NCI-H2029 (cell line): Measurements from ENCODE around the gene CFC1.
"Not testable (repeated sequence)": the region's sequence is repeated elsewhere in the genome, so short reads cannot be mapped to it uniquely, and the experiment has no call there.

ENCODE experiments used
- DNase-seq: peaks from one replicate; lab custom pipeline; 2025; lab: John Stamatoyannopoulos, UW

Gene CFC1

GRCh38 chr2:130599393-130599792, at the start of gene CFC1:
TSS of gene CFC1 (minus strand) at chr2:130599575. CDS start at chr2:130599287, 288 bp downstream.
- not testable (repeated sequence) for DNase-seq

DNA sequence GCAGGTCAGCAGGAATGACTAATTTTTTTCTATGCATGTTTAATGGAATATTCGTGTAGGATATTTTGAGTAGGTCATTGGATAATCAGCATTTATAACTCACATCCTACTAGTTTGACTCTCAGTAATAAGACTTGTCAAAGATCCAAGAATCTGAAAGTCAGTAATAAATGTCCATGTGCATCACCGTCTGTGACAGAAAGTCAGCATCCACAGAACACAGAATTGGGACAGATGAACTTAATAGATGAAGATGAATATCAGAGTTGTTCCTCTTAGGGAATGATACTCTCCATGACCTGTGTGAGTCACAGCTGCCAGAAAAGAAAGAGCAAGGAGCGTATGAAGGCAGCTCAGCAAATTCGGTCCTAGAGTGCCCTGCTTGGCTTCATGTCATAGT, 42.3 kb upstream of the CFC1 start:
- DNase-seq, result not testable (repeated sequence)

- not testable (repeated sequence) for DNase-seq
Measured at GRCh38 chr2:130638973-130639372, 39.6 kb upstream of the CFC1 start.

GRCh38 chr2:130628784-130629475, 29.6 kb upstream of the CFC1 start:
- DNase-seq, result not testable (repeated sequence)

GRCh38 chr2:130611140-130611539, 11.8 kb upstream of the CFC1 start, which contains the start of gene POTEJ:
TSS of gene POTEJ (plus strand) at chr2:130611440. CDS start at chr2:130611533, 93 bp downstream.
- DNase-seq, result not testable (repeated sequence)

DNA sequence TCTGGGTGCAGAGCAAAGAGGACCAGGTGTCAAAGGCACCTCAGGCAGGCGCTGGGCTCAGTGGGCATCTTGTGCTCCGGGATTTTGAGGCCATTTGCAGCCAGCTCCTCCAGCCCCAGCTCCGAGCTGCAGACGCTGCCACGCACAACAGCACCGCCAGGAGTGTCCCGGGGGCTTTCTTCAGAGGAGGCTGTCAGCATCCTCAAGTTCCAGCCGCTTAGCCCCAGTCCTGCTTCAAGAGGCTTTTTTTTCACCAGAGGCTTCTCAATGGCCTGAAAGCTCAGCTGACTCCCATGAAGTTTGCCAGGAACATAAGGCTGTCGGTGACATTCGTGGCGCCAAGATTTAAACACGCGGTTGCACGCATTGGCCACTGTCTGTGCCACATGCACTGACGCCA, 11.1 kb upstream of the CFC1 start:
- not testable (repeated sequence) for DNase-seq

DNA sequence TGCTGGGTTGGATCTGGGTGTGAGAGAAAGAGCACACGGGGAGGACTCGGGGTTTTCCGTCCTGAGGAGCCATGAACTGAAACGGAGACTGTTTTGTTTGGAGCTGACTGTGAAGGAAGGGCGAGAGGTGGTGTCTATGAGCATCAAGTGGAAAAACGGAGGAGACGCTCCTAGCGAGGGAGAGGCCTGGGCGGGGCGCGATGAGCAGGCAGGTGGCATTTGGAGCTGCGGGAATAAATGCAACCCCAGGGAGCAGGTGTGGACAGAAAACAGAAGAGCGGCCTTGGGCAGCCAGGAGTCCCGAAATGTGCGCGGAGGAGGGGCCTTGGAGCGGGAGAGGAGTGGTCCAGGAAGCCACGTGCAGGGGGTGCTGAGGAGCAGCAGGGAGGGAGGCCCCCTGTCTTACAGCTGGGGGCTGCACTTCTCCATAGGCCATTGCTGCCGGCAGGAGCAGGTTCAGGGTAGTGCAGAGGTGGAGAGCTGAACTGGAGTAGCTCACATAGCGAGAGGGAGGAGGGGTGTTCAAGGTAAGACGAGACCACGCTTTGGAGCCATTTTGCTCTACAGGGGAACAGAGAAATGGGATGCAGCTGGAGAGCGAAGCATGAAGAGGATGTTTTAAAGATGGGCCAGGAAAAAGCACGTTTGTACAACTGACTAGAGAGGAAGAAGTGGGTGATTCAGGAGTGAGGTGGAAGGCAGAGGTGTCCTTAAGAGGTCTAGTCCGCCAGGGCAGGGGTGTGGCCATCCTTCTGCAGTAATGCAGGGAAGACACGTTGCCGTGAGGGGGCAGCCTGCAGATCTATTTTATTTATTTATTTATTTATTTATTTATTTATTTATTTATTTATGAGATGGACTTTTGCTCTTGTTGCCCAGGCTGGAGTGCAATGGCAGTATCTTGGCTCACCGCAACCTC, 9.9 kb upstream of the CFC1 start:
- not testable (repeated sequence) for DNase-seq

DNA sequence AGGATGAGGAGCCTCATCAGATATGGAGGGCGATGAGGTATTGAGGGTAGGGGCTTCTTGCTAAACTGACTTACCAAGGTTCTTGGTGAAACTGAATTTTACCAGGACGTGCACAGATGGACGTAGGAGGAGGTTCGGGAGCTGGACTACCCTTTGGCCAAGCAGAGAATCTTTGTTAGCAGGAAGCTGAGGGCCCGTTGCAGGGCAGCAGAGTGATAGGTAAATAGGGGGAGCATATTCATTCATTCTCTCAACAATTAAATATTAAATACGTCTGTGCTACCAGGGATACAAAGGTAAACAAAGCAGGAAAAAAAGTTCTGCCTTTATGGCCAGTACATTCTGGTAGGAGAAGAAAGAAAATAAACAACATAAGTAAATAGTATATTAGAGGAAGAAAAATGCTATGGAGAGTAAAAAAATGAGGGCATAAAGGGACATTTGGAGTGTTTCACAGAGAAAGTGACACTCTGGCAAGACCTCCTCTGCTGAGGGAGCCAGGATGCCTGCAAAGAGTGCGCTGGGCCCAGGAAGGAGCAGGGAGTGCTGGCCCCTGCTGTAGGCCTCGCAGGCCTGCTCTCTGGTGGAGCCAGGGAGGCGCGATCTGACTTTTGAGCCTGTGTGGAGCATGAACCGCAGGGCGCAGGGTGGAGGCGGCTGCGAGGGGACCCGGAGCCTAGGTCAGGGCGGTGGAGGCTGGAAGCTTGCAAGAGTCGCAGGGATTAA, 9.1 kb upstream of the CFC1 start:
- not testable (repeated sequence) for DNase-seq

DNA sequence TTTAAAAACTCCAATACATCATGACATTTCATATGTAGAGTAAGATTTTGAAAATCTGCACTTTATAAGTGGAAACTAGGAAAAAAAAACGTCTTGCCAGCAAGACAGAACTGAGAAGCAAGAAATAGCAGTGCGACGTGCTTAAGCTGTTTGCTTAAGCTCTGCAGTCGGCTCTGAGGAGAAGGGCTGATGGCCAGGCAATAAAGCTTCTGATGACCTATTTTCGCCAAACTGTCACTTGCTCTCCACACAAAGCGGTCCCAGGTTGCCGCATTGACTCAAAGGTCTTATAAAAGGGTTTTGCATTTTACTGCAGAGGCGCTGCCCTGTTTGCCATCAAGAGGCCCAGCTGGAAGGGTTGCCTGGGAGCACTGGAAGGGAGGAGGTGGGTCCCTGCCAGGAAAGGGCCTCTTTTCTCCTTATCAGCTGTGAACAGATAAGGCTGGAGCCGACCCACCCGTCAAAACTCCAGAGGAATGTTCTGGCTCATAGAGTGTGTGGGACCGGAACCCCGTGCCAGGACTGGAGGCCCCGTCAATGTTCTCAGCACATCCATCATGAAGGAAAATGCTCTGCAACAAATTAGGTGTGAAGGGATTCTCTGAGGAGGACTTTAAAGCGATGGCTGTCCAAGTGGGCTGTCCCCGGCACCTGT, 2.4 kb upstream of the CFC1 start:
- not testable (repeated sequence) for DNase-seq

DNA sequence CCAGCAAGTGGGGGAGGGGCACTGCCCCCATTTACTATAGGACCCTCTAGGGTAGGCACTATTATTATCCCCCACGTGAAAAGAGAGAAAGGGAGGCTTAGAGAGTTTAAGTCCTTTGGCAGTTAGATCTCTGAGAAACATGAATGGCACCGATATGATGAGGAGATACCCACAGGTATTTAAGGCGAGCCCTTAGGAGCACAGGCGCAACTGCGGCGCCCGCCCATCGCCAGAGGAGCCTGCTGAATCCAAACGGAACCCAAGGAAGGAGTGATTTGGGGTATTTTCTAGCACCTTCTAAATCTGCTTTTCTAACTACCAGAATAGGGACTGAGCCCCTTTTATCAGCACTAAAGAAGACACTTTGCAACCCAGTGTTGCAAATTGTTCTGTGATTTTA, 551 bp upstream of the CFC1 start:
- DNase-seq, result not testable (repeated sequence)

- DNase-seq, result not testable (repeated sequence)
Measured at GRCh38 chr2:130598463-130598862, 912 bp downstream of the CFC1 start.

- DNase-seq, result not testable (repeated sequence)
Measured at GRCh38 chr2:130597994-130598393, 1.4 kb downstream of the CFC1 start.

DNA sequence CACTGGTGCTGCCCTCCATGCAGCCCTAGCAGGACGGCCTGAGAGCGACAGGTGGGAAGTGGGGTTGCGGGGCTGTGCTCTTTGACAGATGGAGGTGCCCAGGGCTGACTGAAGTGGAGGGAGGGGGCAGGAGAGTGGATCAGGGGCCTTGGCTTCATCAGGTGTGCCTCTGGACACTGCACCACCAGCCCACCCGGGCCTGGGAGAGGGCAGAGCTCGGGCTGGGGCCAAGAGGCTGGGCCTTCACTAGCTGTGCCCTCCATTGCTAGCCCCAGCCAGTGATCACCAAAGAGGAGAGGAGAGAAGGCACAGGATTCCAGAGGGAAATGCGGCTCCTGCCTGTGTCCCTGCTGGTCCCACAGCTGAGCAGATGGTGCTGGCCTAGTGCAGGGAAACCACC, 2.6 kb downstream of the CFC1 start:
- not testable (repeated sequence) for DNase-seq

DNA sequence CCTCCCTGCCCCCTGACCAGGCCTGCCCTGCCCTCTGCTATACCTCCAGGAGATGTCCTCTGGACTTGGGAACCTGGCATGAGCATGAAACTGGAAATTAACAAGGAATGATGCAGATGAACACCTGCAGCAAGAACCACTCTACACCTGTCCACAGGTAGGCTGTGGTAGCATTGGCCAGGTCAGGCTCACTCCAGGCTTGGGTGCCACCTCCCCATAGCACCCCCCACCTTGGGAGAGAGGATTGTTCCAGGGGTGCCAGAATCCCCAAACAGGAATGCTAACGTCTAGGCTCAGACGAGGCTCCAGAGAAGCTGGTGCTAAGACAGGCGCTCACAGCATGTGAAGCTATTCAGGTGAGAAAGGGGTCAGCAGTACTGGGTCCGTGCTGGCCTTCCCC, 5.4 kb downstream of the CFC1 start:
- not testable (repeated sequence) for DNase-seq

DNA sequence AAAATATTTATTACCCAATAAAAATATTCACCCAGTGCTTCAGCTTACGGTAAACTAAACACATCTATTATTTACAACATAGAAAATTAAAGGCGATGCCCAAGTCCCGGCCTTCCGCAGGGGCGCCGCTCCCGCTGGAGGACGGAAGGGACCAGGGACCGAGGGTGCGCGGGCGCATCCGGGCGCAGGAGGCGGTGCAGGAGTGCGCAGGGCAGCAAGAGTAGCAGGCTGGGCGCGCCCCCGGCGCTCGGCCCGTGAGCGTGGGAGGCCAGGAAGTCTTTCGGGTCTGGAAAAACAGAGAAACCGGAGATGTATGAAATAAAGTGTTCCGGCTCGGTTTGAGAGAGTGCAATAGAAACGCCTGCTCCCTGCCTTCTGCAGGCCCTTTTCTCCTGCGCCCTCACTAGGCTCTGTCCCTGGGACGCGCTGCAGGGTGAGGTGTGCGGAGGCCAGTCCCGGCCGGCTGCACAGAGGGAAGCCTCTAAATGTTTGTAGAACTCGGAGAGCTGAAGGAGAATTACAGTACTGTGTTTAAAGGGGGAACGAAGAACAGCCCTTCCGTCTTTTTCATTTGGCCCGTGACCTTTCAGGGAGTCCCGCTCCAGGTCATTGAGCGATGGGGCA, 6.5 kb downstream of the CFC1 start:
- not testable (repeated sequence) for DNase-seq

DNA sequence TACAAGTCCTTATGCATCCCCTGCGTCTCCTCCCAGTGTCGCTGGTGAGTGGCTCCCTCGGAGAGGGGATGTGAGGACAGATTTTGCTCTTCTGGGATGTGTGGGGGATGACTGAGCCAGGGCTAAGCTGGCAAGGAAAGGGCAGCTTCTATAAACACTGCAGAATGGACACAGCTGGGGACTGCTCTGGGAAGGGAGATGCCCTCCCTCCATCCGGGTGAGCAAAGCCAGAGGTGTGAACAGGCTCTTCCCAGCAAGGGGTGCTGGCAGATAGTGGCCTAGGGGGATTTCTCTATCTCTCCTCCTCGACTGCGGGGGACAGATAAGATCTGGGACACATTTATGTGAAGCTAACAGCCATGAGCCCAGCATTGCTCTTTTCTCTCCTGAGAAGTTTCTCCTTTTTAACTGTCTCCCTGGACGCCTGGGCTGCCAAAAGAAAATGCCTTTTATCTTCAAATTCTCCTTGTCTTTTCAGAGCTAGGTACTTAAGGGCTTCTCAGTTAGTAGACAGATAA, 8.5 kb downstream of the CFC1 start:
- not testable (repeated sequence) for DNase-seq

- not testable (repeated sequence) for DNase-seq
Measured at GRCh38 chr2:130590170-130590841, 9.1 kb downstream of the CFC1 start.

DNA sequence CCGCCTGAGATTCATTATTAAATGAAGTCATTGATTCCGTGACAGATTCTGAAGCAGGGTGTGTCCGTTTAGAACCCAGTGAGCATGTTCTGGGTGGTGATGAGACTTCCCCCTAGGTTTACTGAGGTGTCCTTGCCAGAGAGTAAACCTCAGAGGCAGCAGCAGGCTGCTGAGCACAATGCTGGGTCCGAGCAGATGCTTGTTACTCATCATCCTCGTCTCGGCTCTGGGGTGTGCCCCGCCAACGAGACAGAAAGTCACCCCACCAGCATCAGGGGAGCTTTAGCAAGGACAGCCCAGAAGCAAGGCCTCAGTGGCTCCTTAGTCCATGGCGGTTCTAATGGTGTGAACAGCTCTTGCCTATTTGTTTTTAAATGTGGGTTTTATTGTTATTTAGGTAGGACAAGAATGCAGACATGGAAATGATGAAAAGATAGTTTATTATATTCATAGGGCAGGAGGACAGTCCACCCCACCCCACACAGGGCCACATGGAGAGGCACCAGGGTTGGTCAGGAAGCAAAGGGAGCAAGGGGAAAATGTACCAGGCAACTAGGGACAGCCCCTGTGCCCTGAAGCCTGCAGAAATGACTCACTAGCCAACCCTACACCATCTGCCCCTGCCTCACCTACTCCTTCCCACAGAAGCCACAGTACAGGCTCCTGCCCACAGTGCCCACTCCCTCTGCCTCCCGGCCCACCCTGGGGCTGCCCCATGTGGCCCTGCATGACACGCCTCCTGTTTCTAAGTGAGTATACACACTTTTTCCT, 10.5 kb downstream of the CFC1 start:
- not testable (repeated sequence) for DNase-seq

- not testable (repeated sequence) for DNase-seq
Measured at GRCh38 chr2:130584726-130585125, 14.6 kb downstream of the CFC1 start.
